Measurements from ENCODE around the gene SRSF7.
A peak's percentile ranks its signal among the peaks of the same experiment; 100 is the strongest.

The SRSF7 gene

GRCh38 chr2:38788306-38788705 is 37.1 kb upstream of the SRSF7 start:
- Histone ChIP-seq H3K27ac (no peak overlapping the region), H3K4me2 (ENCODE audit: low read length) (no peak overlapping the region)

GRCh38 chr2:38783586-38783985 is 32.4 kb upstream of the SRSF7 start:
- H3K9me3 ChIP-seq (ENCODE audit: control insufficient read depth, low read length) = no peaks in the 10 kb centered on the region
- TF ChIP-seq CTCF (IDR thresholded peaks at IDR 0.05) = no peak
- no peaks in the 10 kb centered on the region for H3K79me2 ChIP-seq
- H2AFZ ChIP-seq = no peak overlapping the region
- H3K27ac ChIP-seq = no peak overlapping the region
- H3K4me2 ChIP-seq (ENCODE audit: low read length) = no peak overlapping the region
- H3K4me3 ChIP-seq (ENCODE audit: low read depth, low read length) = no peak overlapping the region
- H3K4me1 ChIP-seq = peaks cover 3% of the 10 kb centered on the region
- H3K27me3 ChIP-seq (ENCODE audit: control insufficient read depth, insufficient read depth, low read length) = no peaks in the 10 kb centered on the region
- H3K36me3 ChIP-seq (ENCODE audit: control insufficient read depth, insufficient read depth, low read length) = no peaks in the 10 kb centered on the region
- no peak overlapping the region for H3K9ac ChIP-seq

More at GRCh38 chr2:38788306-38788705, 37.1 kb upstream of the SRSF7 start:
- Histone ChIP-seq H3K9me3 (ENCODE audit: control insufficient read depth, low read length) (no peaks in the 10 kb centered on the region), H3K27me3 (ENCODE audit: control insufficient read depth, insufficient read depth, low read length) (no peaks in the 10 kb centered on the region), H2AFZ (no peak overlapping the region), H3K4me1 (no peaks in the 10 kb centered on the region), H3K79me2 (no peaks in the 10 kb centered on the region), H3K4me3 (ENCODE audit: low read depth, low read length) (no peak overlapping the region), H3K36me3 (ENCODE audit: control insufficient read depth, insufficient read depth, low read length) (no peaks in the 10 kb centered on the region), H3K9ac (no peak overlapping the region)
- TF ChIP-seq CTCF (IDR thresholded peaks at IDR 0.05) = no peak

- TF ChIP-seq CTCF (IDR thresholded peaks at IDR 0.05) = no peak
- no peak overlapping the region for H3K9ac ChIP-seq
- no peak overlapping the region for H3K27ac ChIP-seq
- H3K27me3 ChIP-seq (ENCODE audit: control insufficient read depth, insufficient read depth, low read length) = no peaks in the 10 kb centered on the region
- no peaks in the 10 kb centered on the region for H3K9me3 ChIP-seq (ENCODE audit: control insufficient read depth, low read length)
- peaks cover 3% of the 10 kb centered on the region for H3K4me1 ChIP-seq
- H3K4me2 ChIP-seq (ENCODE audit: low read length) = peak overlapping the region; percentile 99
- H3K36me3 ChIP-seq (ENCODE audit: control insufficient read depth, insufficient read depth, low read length) = no peaks in the 10 kb centered on the region
- H3K4me3 ChIP-seq (ENCODE audit: low read depth, low read length) = peak overlapping the region; percentile 99
- no peaks in the 10 kb centered on the region for H3K79me2 ChIP-seq
- H2AFZ ChIP-seq = peak overlapping the region; percentile 93
Measured at GRCh38 chr2:38778687-38779082, 27.5 kb upstream of the SRSF7 start.

- no peaks in the 10 kb centered on the region for H3K9me3 ChIP-seq (ENCODE audit: control insufficient read depth, low read length)
- no peaks in the 10 kb centered on the region for H3K79me2 ChIP-seq
- no peak overlapping the region for H3K27ac ChIP-seq
- no peak overlapping the region for H3K4me3 ChIP-seq (ENCODE audit: low read depth, low read length)
- no peak for TF ChIP-seq CTCF (IDR thresholded peaks at IDR 0.05)
- H3K4me1 ChIP-seq = peaks cover 3% of the 10 kb centered on the region
- no peaks in the 10 kb centered on the region for H3K27me3 ChIP-seq (ENCODE audit: control insufficient read depth, insufficient read depth, low read length)
- no peaks in the 10 kb centered on the region for H3K36me3 ChIP-seq (ENCODE audit: control insufficient read depth, insufficient read depth, low read length)
- H3K4me2 ChIP-seq (ENCODE audit: low read length) = no peak overlapping the region
- no peak overlapping the region for H2AFZ ChIP-seq
- H3K9ac ChIP-seq = no peak overlapping the region
Measured at GRCh38 chr2:38776531-38776930, 25.4 kb upstream of the SRSF7 start.

- no peak for TF ChIP-seq CTCF (IDR thresholded peaks at IDR 0.05)
- H2AFZ ChIP-seq = peak overlapping the region; percentile 17
- no peaks in the 10 kb centered on the region for H3K9me3 ChIP-seq (ENCODE audit: control insufficient read depth, low read length)
- H3K4me1 ChIP-seq = peaks cover 3% of the 10 kb centered on the region
- H3K4me2 ChIP-seq (ENCODE audit: low read length) = no peak overlapping the region
- no peak overlapping the region for H3K9ac ChIP-seq
- H3K27ac ChIP-seq = no peak overlapping the region
- no peaks in the 10 kb centered on the region for H3K79me2 ChIP-seq
- no peaks in the 10 kb centered on the region for H3K36me3 ChIP-seq (ENCODE audit: control insufficient read depth, insufficient read depth, low read length)
- no peak overlapping the region for H3K4me3 ChIP-seq (ENCODE audit: low read depth, low read length)
- H3K27me3 ChIP-seq (ENCODE audit: control insufficient read depth, insufficient read depth, low read length) = no peaks in the 10 kb centered on the region
Measured at GRCh38 chr2:38775921-38776225, 24.7 kb upstream of the SRSF7 start.

Data from parathyroid adenoma (tissue), 2 donors.